Colonic mucosa (tissue), 4 donors: ENCODE data around the gene PCNX2. TPM values are rescaled to one million over a fixed set of nuclear protein-coding genes. Genes with fewer than 3 reads are reported as not detected.
A peak's percentile ranks its signal among the peaks of the same experiment; 100 is the strongest.

Experiments used
- DNase-seq: peaks from one replicate; pipeline ENCODE4 v3.0.0-alpha.2; 2020
- H3K27ac ChIP-seq: fragments of 200-600 bp; one replicate; pipeline ENCODE4 v1.8.0; 2021
- H3K27me3 ChIP-seq: fragments of 200-600 bp; one replicate; pipeline ENCODE4 v1.8.0; 2021
- H3K36me3 ChIP-seq: fragments of 200-600 bp; one replicate; pipeline ENCODE4 v1.8.0; 2021
- H3K4me1 ChIP-seq: fragments of 200-600 bp; one replicate; pipeline ENCODE4 v1.8.0; 2021; ENCODE audit warnings: mild to moderate bottlenecking
- H3K4me3 ChIP-seq: fragments of 200-600 bp; one replicate; pipeline ENCODE4 v1.8.0; 2021
- H3K9ac ChIP-seq, 2 donors: one replicate each; pipeline ENCODE4 v1.7.0; 2013; ENCODE audit warnings: control low read depth in 2 of 2, low read depth in 2 of 2, low read length in 2 of 2
- H3K9me3 ChIP-seq: fragments of 200-600 bp; one replicate; pipeline ENCODE4 v1.8.0; 2021
- intact Hi-C: fragments of 100-400 bp; cut with DNase I; formaldehyde crosslinking; loops from one replicate; pipeline ENCODE4 v1.14.1; 2022
- total RNA-seq, 2 donors: library from RNA; stranded (reverse); fragmentation: NEBNext Ultra II Directional in 1 of 2; extraction: Animal tissue kit (Norgen Biotek cat#: 25700) in 1 of 2; gene quantifications; one replicate each; pipeline ENCODE4 v1.2.1, GENCODE V29; 2021
- TF ChIP-seq, protein P1 (sequence below): fragments of 200-600 bp; IDR thresholded peaks from one replicate; pipeline ENCODE4 v1.8.0; 2022; ENCODE audit warnings: antibody characterized with exemption, mild to moderate bottlenecking
- donor health status: healthy.
- donor health status: DM: no; HTN: no; CAD: no.
- donor health status: DM: no; HTN: no; CAD: no.

The PCNX2 gene
- total RNA-seq, 2 donors from 2014 or later: 5.4 to 6.7 TPM

DNA sequence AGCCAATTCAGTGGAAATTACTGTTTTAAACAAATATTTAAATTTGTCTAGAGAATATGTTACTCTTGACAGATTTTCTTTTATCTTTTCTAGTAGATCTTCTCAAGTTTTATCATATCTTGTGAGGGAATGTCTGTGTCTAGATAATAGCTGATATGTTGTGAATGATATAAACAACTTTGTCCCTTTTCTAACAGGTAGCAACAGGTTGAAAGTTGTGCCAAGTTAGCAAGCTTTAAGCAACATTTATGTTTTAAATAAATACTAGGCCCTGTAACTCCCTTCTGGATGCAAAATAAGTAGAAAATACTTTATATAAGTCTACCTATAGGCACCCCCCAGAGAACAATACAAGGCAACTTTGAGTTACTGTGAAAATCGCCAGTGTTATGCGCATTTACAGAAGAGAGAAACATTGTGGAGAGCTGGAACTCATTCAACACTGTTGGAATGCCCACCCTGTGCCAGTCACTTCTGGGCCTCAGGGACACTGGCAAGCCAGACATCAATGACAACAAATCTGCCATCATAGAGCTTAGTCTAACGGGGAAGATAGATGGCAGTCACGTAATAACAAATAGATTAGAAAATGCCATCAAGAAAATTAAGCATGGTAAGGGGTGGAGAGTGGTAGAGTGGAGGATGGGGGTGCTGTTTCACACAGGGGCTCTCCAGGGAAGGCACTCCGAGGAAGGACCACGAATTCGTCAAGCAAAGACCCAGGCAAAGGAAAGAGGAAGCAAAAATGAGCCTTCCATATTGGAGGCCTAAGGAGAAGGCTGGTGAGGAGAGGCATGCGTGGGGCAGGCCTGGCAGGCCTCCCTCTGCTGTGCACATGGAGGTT lies 36.4 kb upstream of the PCNX2 start:
- DNase-seq: no peak
- intact Hi-C loops: no loop called here

DNA sequence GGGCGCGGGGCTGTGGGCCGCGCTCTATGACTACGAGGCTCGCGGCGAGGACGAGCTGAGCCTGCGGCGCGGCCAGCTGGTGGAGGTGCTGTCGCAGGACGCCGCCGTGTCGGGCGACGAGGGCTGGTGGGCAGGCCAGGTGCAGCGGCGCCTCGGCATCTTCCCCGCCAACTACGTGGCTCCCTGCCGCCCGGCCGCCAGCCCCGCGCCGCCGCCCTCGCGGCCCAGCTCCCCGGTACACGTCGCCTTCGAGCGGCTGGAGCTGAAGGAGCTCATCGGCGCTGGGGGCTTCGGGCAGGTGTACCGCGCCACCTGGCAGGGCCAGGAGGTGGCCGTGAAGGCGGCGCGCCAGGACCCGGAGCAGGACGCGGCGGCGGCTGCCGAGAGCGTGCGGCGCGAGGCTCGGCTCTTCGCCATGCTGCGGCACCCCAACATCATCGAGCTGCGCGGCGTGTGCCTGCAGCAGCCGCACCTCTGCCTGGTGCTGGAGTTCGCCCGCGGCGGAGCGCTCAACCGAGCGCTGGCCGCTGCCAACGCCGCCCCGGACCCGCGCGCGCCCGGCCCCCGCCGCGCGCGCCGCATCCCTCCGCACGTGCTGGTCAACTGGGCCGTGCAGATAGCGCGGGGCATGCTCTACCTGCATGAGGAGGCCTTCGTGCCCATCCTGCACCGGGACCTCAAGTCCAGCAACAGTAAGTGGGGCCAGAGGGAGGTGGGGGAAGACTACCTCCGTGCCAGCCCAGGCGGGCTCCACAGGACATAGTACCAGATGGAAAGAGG lies 32.8 kb upstream of the PCNX2 start:
- no peaks in the 10 kb centered on the region for H3K27me3 ChIP-seq
- peak overlapping the region; percentile 72 for H3K4me3 ChIP-seq
- H3K4me1 ChIP-seq: no peaks in the 10 kb centered on the region
- H3K36me3 ChIP-seq: no peaks in the 10 kb centered on the region
- H3K9ac ChIP-seq: peak overlapping the region; percentile 73 to 97
- peak; percentile 52 for DNase-seq
- H3K27ac ChIP-seq: peak overlapping the region; percentile 80
- intact Hi-C loops: no loop called here
- TF ChIP-seq, protein P1, sequence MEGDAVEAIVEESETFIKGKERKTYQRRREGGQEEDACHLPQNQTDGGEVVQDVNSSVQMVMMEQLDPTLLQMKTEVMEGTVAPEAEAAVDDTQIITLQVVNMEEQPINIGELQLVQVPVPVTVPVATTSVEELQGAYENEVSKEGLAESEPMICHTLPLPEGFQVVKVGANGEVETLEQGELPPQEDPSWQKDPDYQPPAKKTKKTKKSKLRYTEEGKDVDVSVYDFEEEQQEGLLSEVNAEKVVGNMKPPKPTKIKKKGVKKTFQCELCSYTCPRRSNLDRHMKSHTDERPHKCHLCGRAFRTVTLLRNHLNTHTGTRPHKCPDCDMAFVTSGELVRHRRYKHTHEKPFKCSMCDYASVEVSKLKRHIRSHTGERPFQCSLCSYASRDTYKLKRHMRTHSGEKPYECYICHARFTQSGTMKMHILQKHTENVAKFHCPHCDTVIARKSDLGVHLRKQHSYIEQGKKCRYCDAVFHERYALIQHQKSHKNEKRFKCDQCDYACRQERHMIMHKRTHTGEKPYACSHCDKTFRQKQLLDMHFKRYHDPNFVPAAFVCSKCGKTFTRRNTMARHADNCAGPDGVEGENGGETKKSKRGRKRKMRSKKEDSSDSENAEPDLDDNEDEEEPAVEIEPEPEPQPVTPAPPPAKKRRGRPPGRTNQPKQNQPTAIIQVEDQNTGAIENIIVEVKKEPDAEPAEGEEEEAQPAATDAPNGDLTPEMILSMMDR: no peak
- no peaks in the 10 kb centered on the region for H3K9me3 ChIP-seq

More for the DNA sequence above, 36.4 kb upstream of the PCNX2 start:
- peaks cover 4% of the 10 kb centered on the region for H3K4me1 ChIP-seq
- no peak overlapping the region for H3K9ac ChIP-seq
- no peaks in the 10 kb centered on the region for H3K9me3 ChIP-seq
- H3K36me3 ChIP-seq: no peaks in the 10 kb centered on the region
- no peaks in the 10 kb centered on the region for H3K27me3 ChIP-seq
- no peak overlapping the region for H3K4me3 ChIP-seq
- TF ChIP-seq, protein P1: no peak
- no peak overlapping the region for H3K27ac ChIP-seq

DNA sequence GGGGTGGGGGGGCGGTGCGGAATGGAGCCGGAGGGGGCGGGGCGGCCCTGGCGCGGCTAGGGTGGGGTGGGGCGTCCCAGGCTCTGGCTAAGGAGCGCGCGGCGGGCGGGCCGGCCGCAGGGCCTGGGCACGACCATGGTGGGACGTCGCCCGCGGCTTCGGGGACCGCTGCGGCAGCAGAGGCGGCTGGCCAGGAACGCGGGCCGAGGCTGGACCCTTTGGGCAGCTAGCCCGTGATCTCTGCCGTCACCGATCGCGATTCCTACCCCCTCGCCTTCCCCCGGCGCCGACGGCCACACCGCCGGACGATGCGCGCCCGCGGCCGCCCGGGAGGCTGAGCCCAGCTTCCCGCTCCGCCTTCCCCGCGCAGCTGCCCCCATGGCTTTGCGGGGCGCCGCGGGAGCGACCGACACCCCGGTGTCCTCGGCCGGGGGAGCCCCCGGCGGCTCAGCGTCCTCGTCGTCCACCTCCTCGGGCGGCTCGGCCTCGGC lies 32.2 kb upstream of the PCNX2 start, which contains the start of gene MAP3K21:
Gene MAP3K21, plus strand, starts transcription at position 74 of the 491 bp plus-strand sequence. Its CDS starts 305 bp downstream, at position 379.
- no peak for DNase-seq
- TF ChIP-seq, protein P1: no peak
- no peaks in the 10 kb centered on the region for H3K9me3 ChIP-seq
- no peaks in the 10 kb centered on the region for H3K36me3 ChIP-seq
- H3K4me3 ChIP-seq: peak within 1 kb of the TSS; percentile 72
- no peaks in the 10 kb centered on the region for H3K27me3 ChIP-seq
- H3K27ac ChIP-seq: peak within 1 kb of the TSS; percentile 80
- H3K4me1 ChIP-seq: no peaks in the 10 kb centered on the region
- intact Hi-C loops: no loop called here
- H3K9ac ChIP-seq: peak within 1 kb of the TSS; percentile 73 to 97

DNA sequence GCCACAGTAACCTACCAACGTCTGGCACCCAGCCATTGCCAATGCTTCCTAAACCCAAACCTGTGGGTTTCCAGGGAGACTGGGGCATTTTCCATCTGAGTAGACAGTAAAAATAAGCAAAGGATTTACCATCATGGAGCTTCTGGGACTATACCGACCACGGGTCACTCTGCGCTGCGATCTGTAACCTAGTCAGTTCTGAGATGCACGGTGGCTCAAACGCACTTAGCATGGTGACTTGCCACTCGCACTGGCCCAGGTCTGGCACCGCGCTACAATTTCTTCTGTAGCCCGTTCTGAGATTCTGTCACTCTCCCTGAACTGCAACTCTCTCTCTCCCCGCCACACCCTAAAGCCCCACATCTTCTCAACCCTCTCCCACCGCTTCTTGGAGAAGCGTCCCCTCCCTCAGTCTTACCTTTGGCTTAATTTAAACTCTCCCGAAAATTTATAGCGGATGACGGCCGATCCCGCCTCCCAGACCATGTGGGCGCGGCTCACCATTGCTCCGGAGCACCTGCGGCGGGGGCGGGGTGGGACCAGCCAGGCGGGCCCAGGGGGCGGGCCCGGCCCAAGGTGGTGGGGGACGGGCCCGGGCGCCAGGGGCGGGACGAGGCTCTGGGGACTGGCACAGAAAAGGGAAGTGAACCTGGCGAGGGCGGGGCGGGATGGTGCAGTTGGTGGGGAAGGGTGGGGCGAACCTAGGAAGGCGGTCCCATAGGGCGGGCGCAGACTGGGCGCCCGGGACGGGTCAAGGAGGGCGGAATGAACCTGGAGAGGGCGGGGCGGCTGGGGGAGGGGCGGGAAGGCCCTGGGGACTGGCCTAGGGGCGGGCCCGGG lies 31.5 kb upstream of the PCNX2 start:
- no peak overlapping the region for H3K27ac ChIP-seq
- H3K9me3 ChIP-seq: no peaks in the 10 kb centered on the region
- peak overlapping the region in 1 of 2 donors; percentile 28 for H3K9ac ChIP-seq
- H3K4me1 ChIP-seq: no peaks in the 10 kb centered on the region
- TF ChIP-seq, protein P1: no peak
- H3K36me3 ChIP-seq: no peaks in the 10 kb centered on the region
- intact Hi-C loops: no loop called here
- H3K27me3 ChIP-seq: no peaks in the 10 kb centered on the region
- peak; percentile 97 for DNase-seq
- H3K4me3 ChIP-seq: peak overlapping the region; percentile 72

DNA sequence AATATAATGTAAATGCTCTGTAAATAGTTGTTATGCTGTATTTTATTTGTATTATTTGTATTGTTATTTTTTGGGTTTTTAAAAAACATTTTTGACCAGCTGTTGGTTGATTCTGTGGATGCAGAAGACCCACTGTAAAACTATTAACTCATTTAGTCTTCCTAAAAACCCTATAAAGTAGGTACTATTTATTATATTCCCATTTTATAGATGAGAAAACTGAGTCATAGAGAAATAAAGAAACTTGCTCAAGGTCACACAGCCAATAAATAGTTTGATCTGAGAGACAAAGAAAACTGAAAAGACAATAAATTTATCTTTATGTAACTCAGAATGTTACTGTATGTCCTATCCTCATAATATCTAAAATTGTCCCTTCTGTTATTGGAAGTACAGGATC lies 30.8 kb upstream of the PCNX2 start:
- H3K36me3 ChIP-seq: no peaks in the 10 kb centered on the region
- no peak overlapping the region for H3K4me3 ChIP-seq
- no peaks in the 10 kb centered on the region for H3K4me1 ChIP-seq
- no peak overlapping the region for H3K27ac ChIP-seq
- H3K27me3 ChIP-seq: no peaks in the 10 kb centered on the region
- H3K9me3 ChIP-seq: no peaks in the 10 kb centered on the region
- intact Hi-C loops: no loop called here
- TF ChIP-seq, protein P1: no peak
- no peak overlapping the region for H3K9ac ChIP-seq
- no peak for DNase-seq
